Left colon (tissue), 2 donors: ENCODE data around the gene PDIA2. TPM values are rescaled to one million over a fixed set of nuclear protein-coding genes. Genes with fewer than 3 reads are reported as not detected.
"Not testable (repeated sequence)": the region's sequence is repeated elsewhere in the genome, so short reads cannot be mapped to it uniquely, and the experiment has no call there.

ENCODE experiments used
- ATAC-seq: fragments of 200-7000 bp; cut with Tn5 transposase; one replicate; pipeline ENCODE4 v1.9.1; 2020; ENCODE audit warnings: mild to moderate bottlenecking, moderate library complexity
- DNase-seq, 2 donors: peaks; one replicate each; pipeline ENCODE4 v3.0.0-alpha.2; 2020
- intact Hi-C, 2 donors: fragments of 100-400 bp; cut with DNase I in 1 of 2; cut with micrococcal nuclease in 1 of 2; formaldehyde crosslinking; loops; one replicate each; pipeline versions ENCODE4 v1.11.2 to v1.14.0; 2022; cut with DNase I, micrococcal nuclease
- long read RNA-seq: library from polyadenylated mRNA; unstranded; transcript quantifications from one replicate; pipeline ENCODE4 v2.0.0, GENCODE V29; 2021
- total RNA-seq, 2 donors: library from RNA; stranded (reverse); fragmentation: NEBNext Ultra II Directional; extraction: Animal tissue kit (Norgen Biotek cat#: 25700); gene quantifications; one replicate each; pipeline ENCODE4 v1.2.1, GENCODE V29; 2021
- donor health status: DM: no; HTN: no; CAD: no.
- donor health status: DM: yes; HTN: yes; CAD: no.

The PDIA2 gene
- total RNA-seq, result 1 to 10 TPM in 1 of 2 donors, under 1 TPM in 1; 0.67 to 2.1 TPM
- long read RNA-seq, partial matches to known transcripts, result 0 of 2 reads
- long read RNA-seq, other reads (novel, unspliced or antisense), result 1 of 2 reads

- intact Hi-C loops, result no loop called here
- DNase-seq, result no peak
- ATAC-seq, result peak; percentile 23
Observed at GRCh38 chr16:283033-283805, at the start of gene PDIA2. Gene PDIA2, plus strand, starts transcription at chr16:283164. Its CDS starts 6 bp downstream, at chr16:283170.

- DNase-seq (peak; percentile 93 to 97), ATAC-seq (peak; percentile 92)
- intact Hi-C loops, result no loop called here
Observed at GRCh38 chr16:234468-235305, 48.3 kb upstream of the PDIA2 start, which contains the start of gene FAM234A. Gene FAM234A, plus strand, starts transcription at chr16:234821. Its CDS starts 19,593 bp downstream, at chr16:254414.

DNA sequence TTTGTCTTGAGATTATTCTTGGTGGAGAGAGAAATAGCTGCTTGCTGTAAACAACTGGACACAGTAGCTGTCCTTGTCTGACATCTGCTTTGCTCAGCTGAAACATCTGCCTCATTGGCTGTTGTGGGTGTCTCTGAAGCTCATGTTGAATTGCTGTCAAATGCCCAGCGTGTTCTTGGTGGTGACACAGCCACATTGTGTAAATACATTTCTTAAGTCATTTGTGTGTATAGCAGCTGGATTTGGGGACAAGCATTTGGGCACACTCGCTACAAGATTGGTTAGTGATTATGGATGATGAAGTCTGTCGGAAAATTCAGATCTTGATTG is 43.1 kb upstream of the PDIA2 start:
- DNase-seq (no peak), ATAC-seq (no peak)
- intact Hi-C loops, result no loop called here

DNA sequence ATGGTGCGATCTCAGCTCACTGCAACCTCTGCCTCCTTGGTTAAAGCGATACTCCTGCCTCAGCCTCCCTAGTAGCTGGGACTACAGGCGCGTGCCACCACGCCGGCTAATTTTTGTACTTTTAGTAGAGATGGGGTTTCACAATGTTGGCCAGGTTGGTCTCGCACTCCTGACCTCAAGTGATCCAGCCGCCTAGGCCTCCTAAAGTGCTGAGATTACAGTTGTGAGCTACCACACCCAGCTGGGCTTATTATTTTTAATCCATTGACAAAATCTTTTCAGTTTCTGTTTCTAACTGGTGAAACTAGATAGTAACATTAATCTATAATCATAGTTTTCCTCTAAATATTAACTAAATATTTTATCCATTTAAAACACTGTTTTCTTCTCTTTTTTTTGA is 42.4 kb upstream of the PDIA2 start:
- DNase-seq, result no peak
- ATAC-seq, result no peak
- intact Hi-C loops, result no loop called here

DNA sequence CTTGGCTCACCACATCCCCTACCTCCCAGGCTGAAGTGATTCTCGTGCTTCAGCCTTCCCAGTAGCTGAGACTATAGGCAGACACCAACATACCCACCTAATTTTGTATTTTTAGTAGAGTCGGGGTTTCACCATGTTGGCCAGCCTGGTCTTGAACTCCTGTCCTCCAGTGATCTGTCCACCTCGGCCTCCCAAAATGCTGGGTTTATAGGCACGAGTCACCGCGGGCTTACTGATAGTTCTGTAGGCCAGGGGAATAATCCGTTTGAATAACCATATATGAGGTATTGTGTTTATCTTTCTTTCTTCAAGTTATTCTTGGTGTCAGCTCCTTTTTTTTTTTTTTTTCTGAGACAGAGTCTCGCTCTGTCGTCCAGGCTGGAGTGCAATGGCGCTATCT is 40.7 kb upstream of the PDIA2 start:
- no peak for ATAC-seq
- intact Hi-C loops, result no loop called here
- no peak for DNase-seq

DNA sequence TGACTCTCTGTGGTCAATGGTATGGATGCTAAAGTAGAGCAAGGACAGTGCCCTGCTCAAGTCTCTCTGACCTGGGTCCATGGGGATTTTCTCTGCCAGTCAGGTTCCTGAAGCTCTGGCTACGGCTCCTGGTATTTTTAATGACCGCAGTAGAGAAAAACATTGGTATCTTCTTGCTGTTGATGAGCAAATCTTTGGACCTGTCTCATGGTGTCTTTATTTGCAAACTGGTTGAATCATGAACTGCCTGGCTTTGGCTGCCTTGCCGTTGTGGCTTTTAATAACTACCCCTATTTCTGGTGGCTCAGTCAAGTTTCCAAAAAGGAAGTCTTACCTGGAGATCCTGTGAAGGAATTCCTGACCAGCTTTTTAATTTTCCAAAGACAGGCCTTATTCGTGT is 39.6 kb upstream of the PDIA2 start:
- DNase-seq (no peak), ATAC-seq (no peak)
- intact Hi-C loops, result no loop called here

DNA sequence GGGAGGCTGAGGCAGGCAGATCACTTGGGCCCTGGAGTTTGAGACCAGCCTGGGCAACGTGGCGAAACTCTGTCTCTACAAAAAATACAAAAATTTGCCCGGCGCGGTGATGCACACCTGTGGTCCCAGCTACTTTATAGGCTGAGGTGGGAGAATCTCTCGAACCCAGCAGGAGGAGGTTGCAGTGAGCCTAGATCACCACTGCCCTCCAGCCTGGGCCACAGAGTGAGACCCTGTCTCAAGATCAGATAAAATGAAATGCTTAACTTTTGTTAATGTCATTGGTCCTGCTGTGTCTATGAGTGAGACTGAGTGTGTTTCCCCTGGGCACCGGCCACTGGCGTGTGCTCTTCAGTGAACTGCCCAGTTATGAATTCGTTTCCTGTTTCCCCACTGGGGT is 37.9 kb upstream of the PDIA2 start:
- intact Hi-C loops, result no loop called here
- DNase-seq (no peak), ATAC-seq (no peak)

DNA sequence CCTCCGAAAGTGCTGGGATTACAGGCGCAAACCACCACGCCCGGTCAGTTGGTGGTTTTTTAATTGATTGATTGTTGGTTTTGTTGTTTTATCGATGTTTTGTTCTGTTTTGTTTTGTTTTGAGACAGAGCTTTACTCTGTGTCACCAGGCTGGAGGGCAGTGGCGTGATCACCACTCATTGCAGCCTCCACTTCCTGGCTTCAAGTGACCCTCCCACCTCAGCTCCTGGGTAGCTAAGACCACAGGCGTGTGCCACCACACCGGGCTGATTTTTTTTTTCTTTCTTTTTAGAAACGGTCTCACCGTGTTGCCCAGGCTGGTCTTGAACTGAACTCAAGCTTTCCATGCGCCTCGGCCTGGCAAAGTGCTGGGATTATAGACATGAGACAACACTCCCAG is 35.9 kb upstream of the PDIA2 start:
- ATAC-seq (no peak), DNase-seq (no peak)

GRCh38 chr16:249431-249830 is 33.5 kb upstream of the PDIA2 start:
- ATAC-seq (no peak), DNase-seq (no peak)
- intact Hi-C loops, result no loop called here

More for the DNA sequence above, 35.9 kb upstream of the PDIA2 start:
- intact Hi-C loops, result no loop called here

DNA sequence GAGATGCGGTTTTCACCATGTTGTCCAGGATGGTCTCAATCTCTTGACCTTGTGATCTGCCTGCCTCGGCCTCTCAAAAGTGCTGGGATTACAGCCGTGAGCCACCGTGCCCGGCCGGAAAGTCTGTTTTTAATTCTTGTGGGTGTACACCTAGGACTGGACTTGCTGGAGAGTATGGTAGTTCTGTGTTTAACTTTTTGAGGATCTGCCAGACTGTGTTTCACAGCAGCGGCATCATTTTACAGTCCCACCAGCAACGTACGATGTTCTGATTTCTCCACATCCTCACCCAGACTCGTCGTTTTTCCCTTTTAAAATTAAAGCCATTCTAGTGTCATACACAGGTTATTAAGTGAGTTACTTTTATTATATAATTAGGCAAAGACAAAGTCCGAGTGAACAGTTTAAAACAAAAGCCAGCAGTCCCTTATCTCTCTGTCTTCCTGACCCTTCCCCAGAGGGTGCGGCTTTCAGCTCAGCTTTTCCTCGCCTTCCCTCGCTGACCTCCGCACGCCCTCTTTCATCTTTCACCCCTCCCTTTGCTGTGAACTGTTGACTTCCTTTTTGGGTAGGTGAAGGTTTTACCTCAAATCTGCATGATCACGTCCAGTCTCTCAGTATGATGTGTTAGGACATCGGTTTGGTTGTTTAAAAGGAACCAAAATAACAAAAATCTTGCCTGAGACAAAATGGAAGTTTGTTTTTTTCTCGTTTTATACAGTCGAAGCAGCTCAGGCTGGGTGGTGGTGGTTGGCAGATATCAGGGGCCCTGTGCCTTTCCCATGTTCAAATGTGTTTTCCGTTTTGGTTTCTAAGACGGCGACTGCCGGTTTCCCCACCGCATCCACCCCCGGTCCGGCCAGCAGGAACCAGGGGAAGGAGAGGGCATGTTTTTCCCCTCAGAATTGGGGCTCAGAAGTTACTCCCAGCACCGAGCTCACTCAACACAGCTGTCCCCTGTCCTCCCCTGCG is 30.3 kb upstream of the PDIA2 start:
- peak; percentile 59 to 69 for DNase-seq

DNA sequence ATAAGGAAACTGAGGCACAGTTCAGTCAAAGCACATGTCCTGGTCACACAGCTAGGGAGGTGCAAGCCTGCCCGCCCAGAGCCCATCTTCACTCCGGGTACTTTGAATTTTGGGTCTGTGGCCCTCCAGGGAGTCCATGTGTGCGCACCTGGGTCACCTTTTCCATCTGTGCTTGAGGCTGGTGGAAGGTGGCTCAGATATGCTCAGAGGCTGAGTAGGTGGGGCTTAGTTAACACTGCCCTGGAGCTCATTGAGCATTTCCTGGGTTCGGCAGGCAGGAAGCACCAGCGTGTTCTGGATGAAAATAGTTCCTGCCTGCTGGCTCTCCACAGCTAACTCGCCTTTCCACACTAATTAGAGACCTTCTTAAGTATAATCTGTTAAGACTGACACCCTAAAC is 29.1 kb upstream of the PDIA2 start:
- peak in 1 of 2 donors; percentile 57 for DNase-seq
- intact Hi-C loops, result no loop called here
- peak; percentile 76 for ATAC-seq

More for the DNA sequence above, 30.3 kb upstream of the PDIA2 start:
- intact Hi-C loops, result no loop called here
- ATAC-seq, result peak; percentile 85

DNA sequence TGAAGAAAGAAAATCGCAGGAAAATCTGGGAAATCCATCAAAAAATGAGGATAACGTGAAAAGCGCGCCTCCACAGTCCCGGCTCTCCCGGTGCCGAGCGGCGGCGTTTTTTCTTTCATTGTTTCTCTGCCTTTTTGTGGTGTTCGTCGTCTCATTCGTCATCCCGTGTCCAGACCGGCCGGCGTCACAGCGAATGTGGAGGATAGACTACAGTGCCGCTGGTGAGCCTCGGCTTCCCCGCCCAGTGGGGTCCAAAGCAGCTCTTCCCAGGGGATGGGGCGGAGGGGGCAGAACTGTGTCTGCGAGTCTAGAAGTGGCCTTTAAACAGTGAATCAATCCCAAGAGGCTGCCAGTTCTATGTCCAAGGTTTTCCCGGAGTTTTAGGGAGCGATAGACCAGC is 28.5 kb upstream of the PDIA2 start:
- DNase-seq, result no peak
- intact Hi-C loops, result no loop called here
- ATAC-seq, result no peak

DNA sequence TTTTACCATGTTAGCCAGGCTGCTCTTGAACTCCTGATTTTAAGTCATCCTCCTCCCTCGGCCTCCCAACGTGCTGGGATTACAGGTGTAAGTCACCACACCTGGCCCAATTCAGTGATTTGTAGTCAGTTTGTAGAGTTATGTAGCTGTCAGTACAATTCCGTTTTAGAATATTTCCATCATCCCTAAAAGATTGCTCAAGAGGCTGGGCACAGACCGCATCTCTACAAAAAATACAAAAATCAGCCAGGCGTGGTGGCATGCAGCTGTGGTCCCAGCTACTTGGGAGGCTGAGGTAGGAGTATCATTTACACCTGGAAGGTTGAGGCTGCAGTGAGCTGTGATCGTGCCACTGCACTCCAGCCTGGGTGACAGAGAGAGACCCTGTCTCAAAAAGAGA is 27.8 kb upstream of the PDIA2 start:
- intact Hi-C loops, result no loop called here
- ATAC-seq (no peak), DNase-seq (no peak)

DNA sequence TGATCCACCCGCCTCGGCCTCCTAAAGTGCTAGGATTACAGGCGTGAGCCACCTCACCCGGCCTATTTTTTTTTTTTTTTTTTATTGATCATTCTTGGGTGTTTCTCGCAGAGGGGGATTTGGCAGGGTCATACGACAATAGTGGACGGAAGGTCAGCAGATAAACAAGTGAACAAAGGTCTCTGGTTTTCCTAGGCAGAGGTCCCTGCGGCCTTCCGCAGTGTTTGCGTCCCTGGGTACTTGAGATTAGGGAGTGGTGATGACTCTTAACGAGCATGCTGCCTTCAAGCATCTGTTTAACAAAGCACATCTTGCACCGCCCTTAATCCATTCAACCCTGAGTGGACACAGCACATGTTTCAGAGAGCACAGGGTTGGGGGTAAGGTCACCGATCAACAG is 24.9 kb upstream of the PDIA2 start:
- DNase-seq, ATAC-seq, intact Hi-C loops: not testable (repeated sequence)

- DNase-seq, result no peak
- intact Hi-C loops, result no loop called here
- no peak for ATAC-seq
Observed at GRCh38 chr16:259226-259625, 23.7 kb upstream of the PDIA2 start.

DNA sequence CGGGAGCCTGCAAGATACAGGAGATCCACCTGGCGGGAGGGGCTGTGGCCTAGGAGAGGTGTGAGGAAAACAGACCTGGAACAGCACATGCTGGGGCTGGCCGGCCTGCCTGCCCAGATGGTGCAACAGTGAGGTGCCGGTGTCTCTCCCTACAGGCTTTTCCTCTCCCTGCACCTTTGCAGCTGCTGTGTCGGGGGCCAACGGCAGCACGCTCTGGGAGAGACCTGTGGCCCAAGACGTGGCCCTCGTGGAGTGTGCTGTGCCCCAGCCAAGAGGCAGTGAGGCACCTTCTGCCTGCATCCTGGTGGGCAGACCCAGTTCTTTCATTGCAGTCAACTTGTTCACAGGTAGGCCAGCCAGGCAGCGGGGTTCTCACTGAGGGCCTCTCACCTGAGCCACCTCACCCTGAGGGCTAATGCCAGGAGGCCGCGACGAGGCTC is 23.1 kb upstream of the PDIA2 start:
- no peak for ATAC-seq
- DNase-seq, result no peak
- intact Hi-C loops, result no loop called here

DNA sequence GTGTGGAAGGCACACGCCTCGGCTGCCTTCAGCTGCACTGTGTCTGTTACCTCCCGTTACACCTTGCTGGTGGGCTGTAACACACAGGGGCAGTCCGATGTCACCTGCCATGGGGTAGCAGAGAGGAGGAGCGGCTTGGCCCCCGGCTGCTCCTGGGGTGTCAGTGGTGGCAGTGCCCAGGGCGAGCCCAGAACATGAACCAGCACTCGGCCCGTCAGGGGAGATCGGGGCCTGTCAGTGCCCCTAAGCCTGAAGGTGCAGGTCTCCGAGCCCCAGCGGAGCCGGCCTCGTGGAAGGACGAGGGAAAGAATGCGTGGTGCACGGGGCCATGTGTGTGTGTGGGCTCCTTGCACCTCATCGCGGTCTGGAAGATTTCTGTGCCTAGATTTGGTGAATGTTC is 22.6 kb upstream of the PDIA2 start:
- ATAC-seq (no peak), DNase-seq (no peak)
- intact Hi-C loops, result no loop called here

DNA sequence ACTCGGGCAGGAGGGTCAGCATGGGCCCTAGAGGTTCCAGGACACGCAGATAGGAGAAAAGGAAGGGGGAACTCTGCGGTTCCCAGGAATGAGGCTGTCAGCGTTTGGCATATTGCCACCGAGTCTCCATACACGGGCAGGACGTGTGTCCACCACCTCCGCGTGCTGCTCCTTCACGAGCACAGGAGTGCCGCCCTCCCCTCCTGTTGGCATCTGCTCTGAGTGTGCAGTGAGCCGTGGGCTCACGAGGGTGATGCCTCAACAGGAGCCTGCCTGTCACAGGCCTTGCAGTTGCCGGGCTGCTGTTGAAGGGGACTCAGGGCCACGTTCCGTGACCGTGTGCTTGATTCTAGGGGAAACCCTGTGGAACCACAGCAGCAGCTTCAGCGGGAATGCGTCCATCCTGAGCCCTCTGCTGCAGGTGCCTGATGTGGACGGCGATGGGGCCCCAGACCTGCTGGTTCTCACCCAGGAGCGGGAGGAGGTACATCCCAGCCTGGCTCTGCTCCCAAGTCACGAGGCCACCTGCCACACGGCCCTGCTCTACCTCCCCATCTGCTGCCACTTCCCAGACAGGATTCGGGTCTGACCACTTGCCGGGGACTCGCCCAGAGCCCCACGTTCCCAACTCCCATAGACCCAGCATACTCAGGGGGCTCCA is 21.8 kb upstream of the PDIA2 start:
- ATAC-seq (no peak), DNase-seq (no peak)
- intact Hi-C loops, result no loop called here
